Endodermal cell (in vitro differentiated cells): ENCODE results near the gene DOK6. TPM values are rescaled to one million over a fixed set of nuclear protein-coding genes. Genes with fewer than 3 reads are reported as not detected.

Experiments used
- DNase-seq: peaks from one replicate; pipeline ENCODE4 v3.0.0-alpha.2; 2017
- H3K27ac ChIP-seq: 2 replicates; pipeline ENCODE4 v1.5.1; 2013; ENCODE audit warnings: mild to moderate bottlenecking, low read depth, low read length, moderate library complexity
- H3K27me3 ChIP-seq: 2 replicates; pipeline ENCODE4 v1.6.1; 2013; ENCODE audit warnings: mild to moderate bottlenecking, low read length, moderate library complexity; ENCODE audit not compliant: insufficient read depth, control insufficient read depth, poor library complexity, severe bottlenecking
- H3K36me3 ChIP-seq: 2 replicates; pipeline ENCODE4 v1.7.0; 2013; ENCODE audit warnings: mild to moderate bottlenecking, low read length, moderate library complexity; ENCODE audit not compliant: control insufficient read depth, insufficient read depth
- H3K4me1 ChIP-seq: one replicate; pipeline ENCODE4 v1.7.0; 2013; ENCODE audit warnings: low read length; ENCODE audit not compliant: control insufficient read depth, insufficient read depth
- H3K4me3 ChIP-seq: 2 replicates; pipeline ENCODE4 v1.5.1; 2013; ENCODE audit warnings: mild to moderate bottlenecking, low read length, moderate library complexity
- H3K9ac ChIP-seq: 2 replicates; pipeline ENCODE4 v1.6.1; 2013; ENCODE audit warnings: mild to moderate bottlenecking, low read length, moderate library complexity; ENCODE audit not compliant: poor library complexity, severe bottlenecking; ENCODE audit errors: extremely low read depth
- H3K9me3 ChIP-seq: 2 replicates; pipeline ENCODE4 v1.6.1; 2013; ENCODE audit warnings: mild to moderate bottlenecking, low read length, moderate library complexity; ENCODE audit not compliant: control insufficient read depth
- H3K27ac Mint-ChIP-seq: 2 replicates; pipeline ENCODE4 v1.8.0; 2020; ENCODE audit warnings: mixed read lengths
- H3K27me3 Mint-ChIP-seq: 2 replicates; pipeline ENCODE4 v1.8.0; 2021; ENCODE audit warnings: mild to moderate bottlenecking, mixed read lengths; ENCODE audit not compliant: insufficient read depth
- H3K36me3 Mint-ChIP-seq: 2 replicates; pipeline ENCODE4 v1.8.0; 2020; ENCODE audit warnings: low read depth, mixed read lengths
- H3K4me1 Mint-ChIP-seq: 2 replicates; pipeline ENCODE4 v1.8.0; 2020; ENCODE audit warnings: mixed read lengths
- H3K4me3 Mint-ChIP-seq: 2 replicates; pipeline ENCODE4 v1.8.0; 2020; ENCODE audit warnings: mild to moderate bottlenecking, moderate library complexity, mixed read lengths
- H3K9me3 Mint-ChIP-seq: 2 replicates; pipeline ENCODE4 v1.8.0; 2020; ENCODE audit warnings: mild to moderate bottlenecking, mixed read lengths
- WGBS, 2 experiments: methylation state at CpG; one replicate each; pipeline versions ENCODE4 v1.1.5 to v1.1.7; 2013; ENCODE audit warnings: missing lambda C conversion rate in 2 of 2, mixed read lengths in 1 of 2; ENCODE audit not compliant: insufficient coverage in 1 of 2, insufficient read length in 1 of 2; 5-methylcytosine and 5-hydroxymethylcytosine counted together
- total RNA-seq, 2 donors: library from RNA; stranded (reverse); fragmentation: NEBNext Ultra II Directional in 1 of 2; extraction: Animal tissue kit (Norgen Biotek cat#: 25700) in 1 of 2; gene quantifications; 2 replicates in 1 of 2; 3 replicates in 1 of 2; pipeline ENCODE4 v1.2.1, GENCODE V29; 2021
- TF ChIP-seq, protein P1 (sequence below): fragments of 200-600 bp; sonication (generic); conservative IDR thresholded peaks from 2 replicates; pipeline ENCODE4 v1.5.0; 2021; ENCODE audit warnings: antibody characterized with exemption, mild to moderate bottlenecking

Gene DOK6
- total RNA-seq, 2 donors from 2014 or later: 5.7 to 5.9 TPM

DNA sequence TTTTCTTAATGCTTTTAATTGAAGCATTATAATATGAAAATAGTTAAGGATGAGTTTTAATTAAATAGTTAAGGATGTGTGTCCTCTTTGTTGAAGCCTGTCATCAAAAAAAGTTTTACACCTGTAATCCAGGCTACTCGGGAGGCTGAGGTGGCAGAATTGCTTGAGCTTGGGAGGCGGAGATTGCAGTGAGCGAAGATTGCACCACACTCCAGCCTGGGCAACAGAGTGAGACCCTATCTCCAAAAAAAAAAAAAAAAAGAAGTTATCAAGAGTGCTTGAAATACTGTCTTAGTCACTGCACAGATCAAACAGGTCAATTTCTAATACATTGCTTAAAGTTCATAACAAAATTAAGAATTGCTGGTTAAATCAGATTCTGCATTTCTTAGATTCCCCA is 353.4 kb downstream of the DOK6 start:
- H3K36me3 Mint-ChIP-seq: no peaks in the 10 kb centered on the region
- no peak overlapping the region for H3K27ac ChIP-seq
- H3K27me3 ChIP-seq: no peaks in the 10 kb centered on the region
- 99% methylated on average over 3 of the region's 3 CpGs; no CpG with 5 or more reads in 1 of the 2 experiments for WGBS, 2 experiments
- peaks cover 6% of the 10 kb centered on the region for H3K9me3 Mint-ChIP-seq
- no peak overlapping the region for H3K4me3 Mint-ChIP-seq
- H3K4me3 ChIP-seq: no peak overlapping the region
- H3K27me3 Mint-ChIP-seq: no peaks in the 10 kb centered on the region
- H3K27ac Mint-ChIP-seq: no peak overlapping the region
- no peak for DNase-seq
- H3K4me1 ChIP-seq: peaks cover 13% of the 10 kb centered on the region
- H3K9me3 ChIP-seq: no peaks in the 10 kb centered on the region
- peaks cover 31% of the 10 kb centered on the region for H3K4me1 Mint-ChIP-seq
- H3K9ac ChIP-seq: no peak overlapping the region
- no peaks in the 10 kb centered on the region for H3K36me3 ChIP-seq
- TF ChIP-seq, protein P1, sequence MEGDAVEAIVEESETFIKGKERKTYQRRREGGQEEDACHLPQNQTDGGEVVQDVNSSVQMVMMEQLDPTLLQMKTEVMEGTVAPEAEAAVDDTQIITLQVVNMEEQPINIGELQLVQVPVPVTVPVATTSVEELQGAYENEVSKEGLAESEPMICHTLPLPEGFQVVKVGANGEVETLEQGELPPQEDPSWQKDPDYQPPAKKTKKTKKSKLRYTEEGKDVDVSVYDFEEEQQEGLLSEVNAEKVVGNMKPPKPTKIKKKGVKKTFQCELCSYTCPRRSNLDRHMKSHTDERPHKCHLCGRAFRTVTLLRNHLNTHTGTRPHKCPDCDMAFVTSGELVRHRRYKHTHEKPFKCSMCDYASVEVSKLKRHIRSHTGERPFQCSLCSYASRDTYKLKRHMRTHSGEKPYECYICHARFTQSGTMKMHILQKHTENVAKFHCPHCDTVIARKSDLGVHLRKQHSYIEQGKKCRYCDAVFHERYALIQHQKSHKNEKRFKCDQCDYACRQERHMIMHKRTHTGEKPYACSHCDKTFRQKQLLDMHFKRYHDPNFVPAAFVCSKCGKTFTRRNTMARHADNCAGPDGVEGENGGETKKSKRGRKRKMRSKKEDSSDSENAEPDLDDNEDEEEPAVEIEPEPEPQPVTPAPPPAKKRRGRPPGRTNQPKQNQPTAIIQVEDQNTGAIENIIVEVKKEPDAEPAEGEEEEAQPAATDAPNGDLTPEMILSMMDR: no peak

DNA sequence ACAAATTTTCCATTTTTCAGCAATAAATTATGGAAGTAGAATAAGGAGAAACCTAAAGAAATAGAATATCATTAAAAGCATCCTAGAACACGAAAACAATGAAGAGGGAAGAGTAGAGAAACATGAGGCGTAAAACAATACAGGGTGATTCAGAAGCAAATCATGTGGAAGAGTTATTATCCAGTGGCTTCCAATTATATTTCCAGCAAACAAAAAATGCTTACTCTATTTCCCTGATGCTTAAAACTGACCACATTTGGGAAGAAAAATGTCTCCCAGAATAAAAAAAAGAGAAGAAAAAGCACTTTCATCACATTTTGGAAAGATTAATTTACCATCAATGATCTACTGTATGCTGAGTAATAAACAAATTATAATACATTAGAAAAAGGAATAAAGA is 354.4 kb downstream of the DOK6 start:
- H3K9me3 Mint-ChIP-seq: peaks cover 5% of the 10 kb centered on the region
- no peaks in the 10 kb centered on the region for H3K27me3 Mint-ChIP-seq
- TF ChIP-seq, protein P1: no peak
- no peak overlapping the region for H3K27ac Mint-ChIP-seq
- no peak overlapping the region for H3K4me3 ChIP-seq
- H3K9ac ChIP-seq: no peak overlapping the region
- 100% methylated on average over 1 to 2 of the region's 2 CpGs for WGBS, 2 experiments
- peaks cover 31% of the 10 kb centered on the region for H3K4me1 Mint-ChIP-seq
- H3K36me3 Mint-ChIP-seq: no peaks in the 10 kb centered on the region
- DNase-seq: no peak
- H3K4me1 ChIP-seq: peaks cover 13% of the 10 kb centered on the region
- H3K4me3 Mint-ChIP-seq: no peak overlapping the region
- no peak overlapping the region for H3K27ac ChIP-seq
- no peaks in the 10 kb centered on the region for H3K27me3 ChIP-seq
- no peaks in the 10 kb centered on the region for H3K9me3 ChIP-seq
- no peaks in the 10 kb centered on the region for H3K36me3 ChIP-seq

DNA sequence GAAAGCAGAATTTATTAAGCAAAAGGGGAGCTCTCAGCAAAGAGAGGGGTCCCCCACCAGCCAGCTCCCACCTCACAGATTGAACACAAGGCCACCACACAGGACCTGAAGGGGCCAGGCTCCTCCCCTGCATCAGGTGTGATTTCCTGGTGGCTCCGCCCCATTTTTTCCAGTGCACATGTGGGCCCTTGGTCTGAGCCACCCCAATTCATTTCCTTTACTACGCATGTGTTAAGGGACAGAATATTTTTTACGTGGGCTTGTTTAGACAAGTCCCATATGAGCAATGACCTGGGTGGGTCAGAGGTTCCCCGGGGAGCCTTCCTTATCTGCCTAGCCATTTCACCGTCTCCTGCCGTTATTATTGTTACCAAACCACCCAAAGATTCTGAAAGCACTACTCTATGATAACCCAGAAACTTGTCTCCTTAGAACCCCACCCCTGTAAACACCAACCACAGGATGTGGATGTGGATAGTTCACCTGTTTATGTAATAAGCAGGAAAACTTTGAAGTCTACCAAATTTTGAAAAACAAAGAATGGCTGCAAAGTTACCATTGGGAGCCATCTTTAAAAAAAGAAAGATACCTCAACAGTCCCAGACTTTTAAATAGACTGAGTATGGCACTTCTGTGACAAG is 355.3 kb downstream of the DOK6 start:
- no peak overlapping the region for H3K9ac ChIP-seq
- H3K27ac ChIP-seq: no peak overlapping the region
- 90 to 94% methylated on average over 2 to 6 of the region's 6 CpGs for WGBS, 2 experiments
- Mint-ChIP-seq H3K4me1 (peaks cover 31% of the 10 kb centered on the region), H3K4me3 (no peak overlapping the region), H3K27me3 (no peaks in the 10 kb centered on the region), H3K9me3 (peaks cover 2% of the 10 kb centered on the region), H3K36me3 (no peaks in the 10 kb centered on the region), H3K27ac (no peak overlapping the region)
- H3K27me3 ChIP-seq: no peaks in the 10 kb centered on the region
- TF ChIP-seq, protein P1: no peak
- H3K4me1 ChIP-seq: peaks cover 13% of the 10 kb centered on the region
- no peak overlapping the region for H3K4me3 ChIP-seq
- H3K9me3 ChIP-seq: no peaks in the 10 kb centered on the region
- no peaks in the 10 kb centered on the region for H3K36me3 ChIP-seq
- no peak for DNase-seq
